Right lobe of liver (tissue), 4 donors: Measurements from ENCODE around the gene HMGCL.

ENCODE experiments used
- POLR2A ChIP-seq: fragments of 450-650 bp; IDR thresholded peaks from one replicate; pipeline ENCODE4 v1.6.1; 2017; ENCODE audit warnings: antibody characterized with exemption, mild to moderate bottlenecking
- TF ChIP-seq, protein P1 (sequence below), 4 donors: fragments of 200-600 bp in 3 of 4; fragments of 450-650 bp in 1 of 4; IDR thresholded peaks; one replicate each; pipeline versions ENCODE4 v1.5.1 to v1.8.0; 2016 to 2022; ENCODE audit warnings: antibody characterized with exemption in 4 of 4, mild to moderate bottlenecking in 2 of 4
- donor health status: DM: no; HTN: no; CAD: no.
- donor health status: DM: no; HTN: no; CAD: no.
- donor health status: DM: no; HTN: yes; CAD: no.

DNA sequence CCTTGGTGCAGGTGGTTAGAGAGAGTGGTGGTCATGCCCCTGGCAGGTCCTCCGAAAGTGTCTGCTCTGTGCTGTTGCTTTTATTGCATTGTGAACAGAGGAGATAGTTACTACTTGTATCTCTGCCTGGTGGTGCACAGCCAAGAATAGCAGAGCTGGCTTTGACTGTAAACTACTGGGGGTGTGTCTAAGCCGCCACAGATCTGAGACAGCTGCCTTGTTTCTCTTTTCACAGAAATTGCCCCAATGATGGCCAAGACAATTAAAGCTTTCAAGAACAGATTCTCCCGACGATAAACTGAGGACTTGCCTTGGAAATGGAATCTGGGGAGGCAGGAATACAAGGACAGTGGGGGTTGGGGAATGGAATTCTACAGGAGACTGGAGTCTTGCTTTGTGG is 66.0 kb downstream of the HMGCL start:
- TF ChIP-seq, protein P1, sequence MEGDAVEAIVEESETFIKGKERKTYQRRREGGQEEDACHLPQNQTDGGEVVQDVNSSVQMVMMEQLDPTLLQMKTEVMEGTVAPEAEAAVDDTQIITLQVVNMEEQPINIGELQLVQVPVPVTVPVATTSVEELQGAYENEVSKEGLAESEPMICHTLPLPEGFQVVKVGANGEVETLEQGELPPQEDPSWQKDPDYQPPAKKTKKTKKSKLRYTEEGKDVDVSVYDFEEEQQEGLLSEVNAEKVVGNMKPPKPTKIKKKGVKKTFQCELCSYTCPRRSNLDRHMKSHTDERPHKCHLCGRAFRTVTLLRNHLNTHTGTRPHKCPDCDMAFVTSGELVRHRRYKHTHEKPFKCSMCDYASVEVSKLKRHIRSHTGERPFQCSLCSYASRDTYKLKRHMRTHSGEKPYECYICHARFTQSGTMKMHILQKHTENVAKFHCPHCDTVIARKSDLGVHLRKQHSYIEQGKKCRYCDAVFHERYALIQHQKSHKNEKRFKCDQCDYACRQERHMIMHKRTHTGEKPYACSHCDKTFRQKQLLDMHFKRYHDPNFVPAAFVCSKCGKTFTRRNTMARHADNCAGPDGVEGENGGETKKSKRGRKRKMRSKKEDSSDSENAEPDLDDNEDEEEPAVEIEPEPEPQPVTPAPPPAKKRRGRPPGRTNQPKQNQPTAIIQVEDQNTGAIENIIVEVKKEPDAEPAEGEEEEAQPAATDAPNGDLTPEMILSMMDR (IDR thresholded peaks at IDR 0.05), result no peak
- TF ChIP-seq POLR2A, result no peak
